BLaER1 treated with 17β-estradiol and CSF1 and Interleukin-3, amounts not matched to agents 10 nM and 100 nM (cell line): ENCODE data around the gene EP300.

Source experiments
- H3K27ac ChIP-seq, 11 experiments: shearing (Covaris generic); formaldehyde crosslinking; 2 replicates each; pipeline ENCODE4 v1.8.1; 2022
- H3K27me3 ChIP-seq, 11 experiments: shearing (Covaris generic); formaldehyde crosslinking; 2 replicates each; pipeline ENCODE4 v1.8.1; 2022
- H3K36me3 ChIP-seq, 11 experiments: shearing (Covaris generic); formaldehyde crosslinking; 2 replicates each; pipeline ENCODE4 v1.8.1; 2022
- H3K4me1 ChIP-seq, 10 experiments: shearing (Covaris generic); formaldehyde crosslinking; 2 replicates each; pipeline ENCODE4 v1.8.1; 2022
- H3K4me2 ChIP-seq, 11 experiments: shearing (Covaris generic); formaldehyde crosslinking; 2 replicates each; pipeline ENCODE4 v1.8.1; 2022
- H3K4me3 ChIP-seq, 10 experiments: shearing (Covaris generic); formaldehyde crosslinking; 2 replicates each; pipeline ENCODE4 v1.8.1; 2022
- H3K9ac ChIP-seq, 11 experiments: shearing (Covaris generic); formaldehyde crosslinking; 2 replicates each; pipeline ENCODE4 v1.8.1; 2022
- H3K9me3 ChIP-seq, 11 experiments: shearing (Covaris generic); formaldehyde crosslinking; replicated peaks in 1 of 11; 2 replicates each; pipeline ENCODE4 v1.8.1; 2022
- H4K20me1 ChIP-seq, 11 experiments: shearing (Covaris generic); formaldehyde crosslinking; 2 replicates each; pipeline ENCODE4 v1.8.1; 2022
- Cebpa-rat ChIP-seq, 11 experiments: shearing (Covaris generic); IDR thresholded peaks; 2 replicates each; pipeline ENCODE4 v1.8.1; 2022

The EP300 gene

GRCh38 chr22:41180926-41181325, 88.5 kb downstream of the EP300 start:
- Histone ChIP-seq H3K9me3 (no peaks in the 10 kb centered on the region), H3K4me3 (no peak overlapping the region), H3K36me3 (peaks cover 40 to 63% (median 53%) of the 10 kb centered on the region in 11 experiments), H3K9ac (no peak overlapping the region), H3K4me2 (no peak overlapping the region), H3K4me1 (peaks cover 0 to 48% (median 33%) of the 10 kb centered on the region in 10 experiments; a peak in 16 of 20 replicates), H3K27me3 (no peaks in the 10 kb centered on the region), H4K20me1 (peaks cover 12 to 59% (median 32%) of the 10 kb centered on the region in 11 experiments; a peak in 20 of 22 replicates), H3K27ac (no peak overlapping the region)
- no peak for TF ChIP-seq Cebpa-rat (IDR thresholded peaks at IDR 0.05)

GRCh38 chr22:41181349-41182241, 89.2 kb downstream of the EP300 start:
- H3K4me2 ChIP-seq, result no peak overlapping the region
- TF ChIP-seq Cebpa-rat (IDR thresholded peaks at IDR 0.05), result no peak

GRCh38 chr22:41184679-41185078, 92.3 kb downstream of the EP300 start:
- Histone ChIP-seq H3K4me2 (peak overlapping the region in 7 of 11 experiments; percentile 8 to 40 (median 21); a peak in 8 of 22 replicates), H3K27ac (peak overlapping the region in 2 of 11 experiments; percentile 15 to 29; a peak in 1 of 22 replicates), H3K9ac (no peak overlapping the region), H4K20me1 (peaks cover 0 to 26% (median 0%) of the 10 kb centered on the region in 11 experiments; a peak in 9 of 22 replicates), H3K9me3 (no peaks in the 10 kb centered on the region), H3K4me3 (no peak overlapping the region), H3K27me3 (no peaks in the 10 kb centered on the region), H3K4me1 (peaks cover 0 to 25% (median 15%) of the 10 kb centered on the region in 10 experiments; a peak in 14 of 20 replicates), H3K36me3 (peaks cover 8 to 26% (median 19%) of the 10 kb centered on the region in 11 experiments; a peak in 20 of 22 replicates)
- no peak for TF ChIP-seq Cebpa-rat (IDR thresholded peaks at IDR 0.05)

More at GRCh38 chr22:41181349-41182241, 89.2 kb downstream of the EP300 start:
- Histone ChIP-seq H3K4me3 (no peak overlapping the region), H4K20me1 (peaks cover 12 to 52% (median 26%) of the 10 kb centered on the region in 11 experiments; a peak in 20 of 22 replicates), H3K9me3 (no peaks in the 10 kb centered on the region), H3K4me1 (peaks cover 0 to 47% (median 33%) of the 10 kb centered on the region in 10 experiments; a peak in 16 of 20 replicates), H3K27ac (no peak overlapping the region), H3K9ac (no peak overlapping the region), H3K36me3 (peaks cover 34 to 57% (median 46%) of the 10 kb centered on the region in 11 experiments), H3K27me3 (no peaks in the 10 kb centered on the region)

GRCh38 chr22:41191467-41191866, 99.1 kb downstream of the EP300 start:
- no peak overlapping the region for H3K4me3 ChIP-seq
- no peaks in the 10 kb centered on the region for H3K4me1 ChIP-seq
- H3K9me3 ChIP-seq, result no peaks in the 10 kb centered on the region
- H3K27ac ChIP-seq, result no peak overlapping the region
- no peak overlapping the region for H3K9ac ChIP-seq
- no peaks in the 10 kb centered on the region for H4K20me1 ChIP-seq
- no peak for TF ChIP-seq Cebpa-rat (IDR thresholded peaks at IDR 0.05)
- H3K4me2 ChIP-seq, result no peak overlapping the region
- H3K36me3 ChIP-seq, result no peaks in the 10 kb centered on the region
- H3K27me3 ChIP-seq, result peaks cover 0 to 5% (median under 1%) of the 10 kb centered on the region in 11 experiments; a peak in 7 of 22 replicates

- Histone ChIP-seq H4K20me1 (no peaks in the 10 kb centered on the region), H3K9me3 (no peaks in the 10 kb centered on the region), H3K27me3 (peaks cover 4 to 18% (median 14%) of the 10 kb centered on the region in 11 experiments; a peak in 18 of 22 replicates), H3K27ac (no peak overlapping the region), H3K36me3 (no peaks in the 10 kb centered on the region), H3K4me3 (no peak overlapping the region), H3K9ac (no peak overlapping the region), H3K4me2 (no peak overlapping the region), H3K4me1 (peaks cover 8 to 17% (median 16%) of the 10 kb centered on the region in 10 experiments; a peak in 18 of 20 replicates)
- no peak for TF ChIP-seq Cebpa-rat (IDR thresholded peaks at IDR 0.05)
Observed at GRCh38 chr22:41193829-41194228, 101.4 kb downstream of the EP300 start.

GRCh38 chr22:41197038-41197972, 104.9 kb downstream of the EP300 start:
- Histone ChIP-seq H3K27me3 (peaks cover 4 to 28% (median 25%) of the 10 kb centered on the region in 11 experiments; a peak in 18 of 22 replicates), H3K36me3 (no peaks in the 10 kb centered on the region), H3K4me2 (peak overlapping the region; percentile 95 to 100 (median 99)), H4K20me1 (no peaks in the 10 kb centered on the region), H3K4me1 (peaks cover 8 to 19% (median 16%) of the 10 kb centered on the region in 10 experiments; a peak in 18 of 20 replicates), H3K9ac (peak overlapping the region; percentile 62 to 81 (median 75)), H3K4me3 (peak overlapping the region; percentile 65 to 86 (median 74)), H3K27ac (peak overlapping the region in 6 of 11 experiments; percentile 12 to 60 (median 40); a peak in 8 of 22 replicates), H3K9me3 (no peaks in the 10 kb centered on the region)
- TF ChIP-seq Cebpa-rat (IDR thresholded peaks at IDR 0.05), result no peak

- H3K27ac ChIP-seq, result peak overlapping the region in 3 of 11 experiments; percentile 51 to 60 (median 56); a peak in 4 of 22 replicates
- H3K4me3 ChIP-seq, result peak overlapping the region; percentile 65 to 86 (median 74)
- no peaks in the 10 kb centered on the region for H3K9me3 ChIP-seq
- peaks cover 8 to 19% (median 16%) of the 10 kb centered on the region in 10 experiments; a peak in 18 of 20 replicates for H3K4me1 ChIP-seq
- H3K4me2 ChIP-seq, result peak overlapping the region; percentile 95 to 100 (median 99)
- peaks cover 4 to 28% (median 25%) of the 10 kb centered on the region in 11 experiments; a peak in 18 of 22 replicates for H3K27me3 ChIP-seq
- H4K20me1 ChIP-seq, result no peaks in the 10 kb centered on the region
- H3K9ac ChIP-seq, result peak overlapping the region; percentile 48 to 81 (median 75); a peak in 21 of 22 replicates
- no peak for TF ChIP-seq Cebpa-rat (IDR thresholded peaks at IDR 0.05)
- no peaks in the 10 kb centered on the region for H3K36me3 ChIP-seq
Observed at GRCh38 chr22:41198027-41198580, 105.7 kb downstream of the EP300 start.

GRCh38 chr22:41201141-41201540, 108.7 kb downstream of the EP300 start:
- peaks cover 13 to 29% (median 23%) of the 10 kb centered on the region in 10 experiments for H3K4me1 ChIP-seq
- no peaks in the 10 kb centered on the region for H3K36me3 ChIP-seq
- no peak overlapping the region for H3K4me2 ChIP-seq

More at GRCh38 chr22:41201141-41201540, 108.7 kb downstream of the EP300 start:
- Histone ChIP-seq H3K4me3 (no peak overlapping the region), H3K9ac (no peak overlapping the region), H3K27me3 (peaks cover 4 to 28% (median 25%) of the 10 kb centered on the region in 11 experiments; a peak in 18 of 22 replicates), H3K9me3 (no peaks in the 10 kb centered on the region), H3K27ac (no peak overlapping the region), H4K20me1 (no peaks in the 10 kb centered on the region)
- TF ChIP-seq Cebpa-rat (IDR thresholded peaks at IDR 0.05), result no peak
